Adrenal gland (tissue), 5 donors: ENCODE results near the gene PLXNA4.

Experiments
- CTCF ChIP-seq, 6 experiments: fragments of 450-650 bp in 4 of 6; fragments of 200-600 bp in 2 of 6; sonication (generic) in 1 of 6; IDR thresholded peaks; 1 replicate in 5 of 6; 2 replicates in 1 of 6; pipeline versions ENCODE4 v1.5.1 to v1.8.0; 2016 to 2021; ENCODE audit warnings: antibody characterized with exemption in 6 of 6, mild to moderate bottlenecking in 2 of 6, moderate library complexity in 1 of 6
- POLR2A ChIP-seq, 2 donors: fragments of 450-650 bp; IDR thresholded peaks; one replicate each; pipeline ENCODE4 v1.6.1; 2017; ENCODE audit warnings: antibody characterized with exemption in 2 of 2, mild to moderate bottlenecking in 2 of 2, moderate library complexity in 1 of 2
- donor health status: DM: no; HTN: no; CAD: no.

GRCh38 chr7:132255898-132256297, 320.4 kb downstream of the PLXNA4 start:
- TF ChIP-seq CTCF (IDR thresholded peaks at IDR 0.05) = no peak
- no peak for TF ChIP-seq POLR2A (IDR thresholded peaks at IDR 0.05)
